Retinal pigment epithelial cell (primary cell): ENCODE measurements around the gene RNPS1.
A peak's percentile ranks its signal among the peaks of the same experiment; 100 is the strongest.

Experiments used
- DNase-seq: peaks from one replicate; pipeline ENCODE4 v3.0.0-alpha.2; 2010; ENCODE audit warnings: low read depth
- H3K4me3 ChIP-seq: 2 replicates; pipeline ENCODE4 v1.5.1; 2011; ENCODE audit warnings: mild to moderate bottlenecking, low read length, control low read depth, moderate library complexity
- TF ChIP-seq, protein P1 (sequence below): conservative IDR thresholded peaks from 2 replicates; pipeline ENCODE4 v1.5.1; 2011; ENCODE audit warnings: low read depth, low read length, control low read depth, inconsistent platforms

The RNPS1 gene

DNA sequence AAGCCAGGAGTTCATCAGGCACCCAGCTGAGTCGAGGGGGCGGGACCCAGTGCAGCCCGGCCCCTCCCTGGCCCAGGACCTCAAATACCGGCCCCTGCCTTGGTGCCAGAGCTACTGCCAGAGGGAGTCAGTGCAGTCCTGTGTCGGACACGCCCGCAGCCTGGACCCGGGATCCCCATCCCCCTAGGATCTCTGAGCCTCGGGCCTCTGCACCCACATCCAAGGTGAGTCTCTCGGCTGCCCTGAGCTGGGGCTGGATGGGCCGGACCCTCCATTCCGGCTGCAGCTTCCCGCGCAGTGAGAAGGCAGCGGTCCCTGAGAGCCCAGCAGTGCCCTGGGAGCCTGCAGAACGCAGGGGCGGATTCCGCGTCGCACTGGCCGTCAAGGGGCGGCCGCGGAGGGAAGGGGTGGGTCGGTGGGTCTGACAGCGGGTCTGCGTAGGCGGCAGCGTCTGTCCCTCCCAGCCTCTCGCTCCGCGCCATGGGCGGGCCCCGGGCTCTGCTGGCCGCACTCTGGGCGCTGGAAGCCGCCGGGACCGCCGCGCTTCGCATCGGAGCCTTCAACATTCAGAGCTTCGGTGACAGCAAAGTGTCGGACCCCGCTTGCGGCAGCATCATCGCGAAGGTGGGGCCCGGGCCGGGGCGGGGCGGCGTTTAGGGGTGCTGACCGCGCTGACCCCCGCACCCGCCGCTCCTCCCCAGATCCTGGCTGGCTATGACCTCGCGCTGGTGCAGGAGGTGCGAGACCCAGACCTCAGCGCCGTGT, 31.4 kb downstream of the RNPS1 start, which contains the start of gene DNASE1L2:
TSS of gene DNASE1L2 (plus strand) at position 108 of the 765 bp plus-strand sequence. CDS start at position 481, 373 bp downstream.
- no peak for DNase-seq
- peak within 1 kb of the TSS; percentile 23 for H3K4me3 ChIP-seq
- TF ChIP-seq, protein P1, sequence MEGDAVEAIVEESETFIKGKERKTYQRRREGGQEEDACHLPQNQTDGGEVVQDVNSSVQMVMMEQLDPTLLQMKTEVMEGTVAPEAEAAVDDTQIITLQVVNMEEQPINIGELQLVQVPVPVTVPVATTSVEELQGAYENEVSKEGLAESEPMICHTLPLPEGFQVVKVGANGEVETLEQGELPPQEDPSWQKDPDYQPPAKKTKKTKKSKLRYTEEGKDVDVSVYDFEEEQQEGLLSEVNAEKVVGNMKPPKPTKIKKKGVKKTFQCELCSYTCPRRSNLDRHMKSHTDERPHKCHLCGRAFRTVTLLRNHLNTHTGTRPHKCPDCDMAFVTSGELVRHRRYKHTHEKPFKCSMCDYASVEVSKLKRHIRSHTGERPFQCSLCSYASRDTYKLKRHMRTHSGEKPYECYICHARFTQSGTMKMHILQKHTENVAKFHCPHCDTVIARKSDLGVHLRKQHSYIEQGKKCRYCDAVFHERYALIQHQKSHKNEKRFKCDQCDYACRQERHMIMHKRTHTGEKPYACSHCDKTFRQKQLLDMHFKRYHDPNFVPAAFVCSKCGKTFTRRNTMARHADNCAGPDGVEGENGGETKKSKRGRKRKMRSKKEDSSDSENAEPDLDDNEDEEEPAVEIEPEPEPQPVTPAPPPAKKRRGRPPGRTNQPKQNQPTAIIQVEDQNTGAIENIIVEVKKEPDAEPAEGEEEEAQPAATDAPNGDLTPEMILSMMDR = no peak

DNA sequence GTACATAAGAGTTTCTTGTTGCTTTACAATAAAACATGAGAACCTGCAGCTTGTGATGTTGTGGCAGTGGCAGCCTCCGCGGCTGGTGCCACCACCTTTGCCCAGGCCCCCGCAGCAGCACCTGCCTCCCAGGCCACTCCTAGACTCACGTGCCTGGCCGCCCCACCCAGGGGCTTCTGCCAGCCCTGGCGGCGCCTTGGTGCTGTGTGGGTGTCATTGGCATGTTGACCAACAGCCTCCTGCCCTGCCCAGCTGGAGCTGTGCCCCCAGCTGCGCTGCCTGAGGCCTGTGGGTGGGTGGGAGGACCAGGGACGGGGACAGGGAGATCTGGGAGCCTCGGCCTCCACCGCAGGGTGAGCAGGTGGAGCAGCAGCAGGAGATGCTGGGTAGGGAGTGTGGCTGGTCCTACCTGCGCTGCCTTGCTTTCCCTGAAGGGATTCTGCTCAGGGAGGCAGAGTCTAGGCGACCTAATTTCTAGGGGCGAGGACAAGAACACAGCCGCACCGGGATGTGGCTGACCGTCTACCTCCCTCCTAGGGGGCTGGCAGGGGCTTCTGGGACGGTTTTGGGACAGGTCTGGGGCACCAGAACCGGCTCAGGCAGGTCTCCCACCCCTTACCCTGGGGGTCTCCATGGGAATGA, 32.1 kb downstream of the RNPS1 start:
- DNase-seq = no peak
- H3K4me3 ChIP-seq = no peak overlapping the region
- TF ChIP-seq, protein P1 = no peak

DNA sequence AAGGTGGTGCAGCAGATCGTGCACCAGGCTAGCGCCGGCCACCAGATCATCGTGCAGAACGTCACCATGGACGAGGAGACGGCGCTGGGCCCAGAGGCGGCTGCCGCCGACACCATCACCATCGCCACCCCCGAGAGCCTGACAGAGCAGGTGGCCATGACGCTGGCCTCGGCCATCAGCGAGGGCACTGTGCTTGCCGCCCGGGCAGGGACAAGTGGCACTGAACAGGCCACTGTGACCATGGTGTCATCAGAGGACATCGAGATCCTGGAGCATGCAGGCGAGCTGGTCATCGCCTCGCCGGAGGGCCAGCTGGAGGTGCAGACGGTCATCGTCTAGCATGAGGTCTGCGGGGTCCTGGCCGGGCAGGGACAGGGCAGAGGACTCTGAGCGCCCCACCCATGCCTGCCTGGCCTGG, 32.7 kb downstream of the RNPS1 start:
- TF ChIP-seq, protein P1 = no peak
- DNase-seq = no peak
- no peak overlapping the region for H3K4me3 ChIP-seq

DNA sequence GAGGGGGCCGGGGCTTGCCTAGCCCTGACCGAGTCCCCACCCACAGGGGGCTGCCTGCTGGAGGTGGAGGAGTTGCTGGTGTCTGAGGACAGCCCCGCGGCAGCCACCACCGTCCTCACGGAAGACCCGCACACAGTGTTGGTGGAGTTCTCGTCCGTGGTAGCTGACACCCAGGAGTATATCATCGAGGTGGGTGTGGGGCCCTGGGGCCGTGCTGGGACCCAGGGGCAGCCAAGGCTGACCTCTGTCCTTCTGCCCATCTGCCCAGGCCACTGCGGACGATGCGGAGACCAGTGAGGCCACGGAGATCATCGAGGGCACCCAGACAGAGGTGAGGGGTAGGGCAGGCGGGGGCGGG, 33.1 kb downstream of the RNPS1 start:
- no peak overlapping the region for H3K4me3 ChIP-seq
- DNase-seq = no peak
- TF ChIP-seq, protein P1 = no peak

DNA sequence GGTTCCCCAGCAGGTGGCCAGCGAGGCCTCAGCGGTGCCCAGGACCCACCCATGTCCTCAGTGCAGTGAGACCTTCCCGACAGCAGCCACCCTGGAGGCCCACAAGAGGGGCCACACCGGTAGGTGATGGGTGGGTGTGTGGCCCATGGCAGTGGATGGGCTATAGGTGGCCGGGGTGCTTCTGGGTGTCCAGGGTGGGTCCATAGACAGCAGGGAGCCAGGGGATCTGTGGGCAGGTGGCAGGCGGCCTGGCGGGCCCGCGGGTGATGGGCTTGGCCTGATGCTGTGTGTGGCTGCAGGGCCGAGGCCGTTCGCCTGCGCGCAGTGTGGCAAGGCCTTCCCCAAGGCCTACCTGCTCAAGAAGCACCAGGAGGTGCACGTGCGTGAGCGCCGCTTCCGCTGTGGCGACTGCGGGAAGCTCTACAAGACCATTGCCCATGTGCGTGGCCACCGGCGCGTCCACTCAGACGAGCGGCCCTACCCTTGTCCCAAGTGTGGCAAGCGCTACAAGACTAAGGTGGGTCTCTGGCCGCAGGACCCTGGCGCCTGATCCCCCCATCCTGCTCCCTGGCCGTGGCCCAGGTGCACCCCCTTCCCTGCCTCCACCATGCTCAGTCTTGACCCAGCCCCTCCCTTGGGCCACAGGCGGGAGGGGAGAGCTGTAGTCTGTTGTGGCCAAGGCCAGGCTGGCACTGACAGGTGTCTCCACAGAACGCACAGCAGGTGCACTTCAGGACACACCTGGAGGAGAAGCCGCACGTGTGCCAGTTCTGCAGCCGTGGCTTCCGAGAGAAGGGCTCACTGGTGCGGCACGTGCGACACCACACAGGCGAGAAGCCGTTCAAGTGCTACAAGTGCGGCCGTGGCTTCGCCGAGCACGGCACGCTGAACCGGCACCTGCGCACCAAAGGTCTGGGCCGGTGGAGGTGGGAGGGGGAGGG, 33.8 kb downstream of the RNPS1 start:
- TF ChIP-seq, protein P1 = no peak
- no peak for DNase-seq
- no peak overlapping the region for H3K4me3 ChIP-seq

DNA sequence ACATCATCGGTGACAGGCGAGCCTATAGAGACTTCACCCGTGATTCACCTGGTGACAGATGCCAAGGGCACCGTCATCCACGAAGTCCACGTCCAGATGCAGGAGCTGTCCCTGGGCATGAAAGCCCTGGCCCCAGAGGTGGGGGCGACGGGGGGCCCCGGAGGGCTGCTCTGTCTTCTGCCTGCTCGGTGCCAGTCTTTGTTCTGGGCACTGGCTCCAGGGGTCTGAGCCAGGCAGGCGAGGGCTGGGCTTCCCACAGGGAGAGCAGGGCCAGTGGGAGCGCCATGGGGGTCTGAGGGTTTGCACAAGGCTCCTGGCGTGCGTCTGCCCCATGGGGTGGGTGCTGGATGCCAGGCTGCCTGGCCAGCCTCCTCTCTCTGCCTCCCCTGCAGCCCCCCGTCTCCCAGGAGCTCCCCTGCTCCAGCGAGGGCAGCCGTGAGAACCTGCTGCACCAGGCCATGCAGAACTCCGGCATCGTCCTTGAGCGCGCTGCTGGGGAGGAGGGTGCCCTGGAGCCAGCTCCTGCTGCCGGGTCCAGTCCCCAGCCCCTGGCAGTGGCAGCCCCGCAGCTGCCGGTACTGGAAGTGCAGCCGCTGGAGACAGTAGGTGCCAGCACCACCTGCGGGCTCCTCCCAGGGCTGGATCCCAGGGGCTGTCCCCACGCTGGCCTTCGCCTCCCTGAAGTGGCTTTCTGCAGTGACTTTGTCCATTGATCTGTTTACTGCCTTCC, 34.7 kb downstream of the RNPS1 start:
- TF ChIP-seq, protein P1 = no peak
- no peak overlapping the region for H3K4me3 ChIP-seq
- no peak for DNase-seq
